Germinal center (tissue), 1 donor: ENCODE data around the gene CYYR1.

Experiments used
- DNase-seq: peaks from one replicate; pipeline ENCODE4 v3.0.0; 2012; ENCODE audit warnings: mixed read lengths, low spot score

CYYR1 gene

DNA sequence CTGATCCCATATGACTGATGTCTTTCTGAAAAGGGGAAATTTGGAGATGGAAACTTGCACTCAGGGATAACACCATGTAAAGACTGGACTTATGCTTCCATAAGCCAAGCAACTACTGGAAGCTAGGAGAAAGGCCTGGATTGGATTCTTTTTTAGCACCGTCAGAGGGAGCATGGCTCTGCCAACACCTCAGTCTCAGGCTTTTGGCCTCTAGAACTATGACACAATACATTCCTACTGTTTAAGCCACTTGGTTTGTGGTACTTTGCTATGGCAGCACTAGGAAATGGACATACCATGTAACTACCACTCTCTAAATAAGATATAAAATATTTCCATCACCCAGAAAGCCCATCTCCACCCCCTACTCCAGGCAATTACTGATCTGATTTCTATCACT is 139.7 kb downstream of the CYYR1 start:
- no peak for DNase-seq

DNA sequence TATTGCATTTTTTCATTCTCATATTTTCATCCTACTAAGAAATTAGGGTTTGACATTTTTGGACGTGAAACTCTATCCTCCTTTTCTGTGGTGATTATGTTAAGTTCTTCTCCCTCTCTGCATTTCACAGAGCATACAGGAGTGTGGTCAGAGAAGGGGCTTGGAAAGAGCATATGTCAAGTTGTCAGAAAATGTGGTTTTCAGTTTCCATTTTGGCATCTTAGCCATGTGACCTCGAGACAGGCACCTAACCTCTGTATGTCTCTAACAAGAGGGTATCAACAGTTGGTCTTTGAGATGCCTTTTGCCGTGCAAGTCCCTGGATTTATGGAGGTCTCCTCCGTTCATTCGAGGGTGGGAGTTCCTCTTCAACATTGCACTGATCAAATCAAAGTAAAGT is 140.7 kb downstream of the CYYR1 start:
- no peak for DNase-seq

DNA sequence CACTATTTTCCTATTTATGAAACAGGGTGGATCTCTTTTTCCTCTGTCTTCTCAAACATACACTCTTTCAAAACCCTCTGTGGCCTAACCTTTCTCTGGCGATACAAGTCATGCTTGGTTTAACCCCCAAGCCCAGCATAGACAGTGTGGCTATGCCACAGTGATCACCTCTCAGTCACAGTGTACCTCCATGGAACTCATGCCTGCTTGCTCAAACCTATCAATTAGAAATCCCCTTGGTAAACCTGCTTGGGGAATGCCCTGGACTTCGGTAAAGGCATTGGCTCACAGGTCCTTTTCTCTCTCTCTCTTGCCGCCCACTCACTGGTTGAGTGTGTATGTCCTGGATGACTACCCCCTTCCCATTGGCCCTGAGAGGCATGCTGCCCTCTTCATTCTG is 147.5 kb downstream of the CYYR1 start:
- no peak for DNase-seq

- no peak for DNase-seq
Observed at GRCh38 chr21:26423511-26423910, 149.6 kb downstream of the CYYR1 start.

GRCh38 chr21:26422706-26423105 is 150.4 kb downstream of the CYYR1 start:
- DNase-seq = no peak

- no peak for DNase-seq
Observed at GRCh38 chr21:26422138-26422537, 150.9 kb downstream of the CYYR1 start.

GRCh38 chr21:26421724-26422123 is 151.4 kb downstream of the CYYR1 start:
- DNase-seq = no peak
